ENCODE measurements around the gene CNTN1.

DNA sequence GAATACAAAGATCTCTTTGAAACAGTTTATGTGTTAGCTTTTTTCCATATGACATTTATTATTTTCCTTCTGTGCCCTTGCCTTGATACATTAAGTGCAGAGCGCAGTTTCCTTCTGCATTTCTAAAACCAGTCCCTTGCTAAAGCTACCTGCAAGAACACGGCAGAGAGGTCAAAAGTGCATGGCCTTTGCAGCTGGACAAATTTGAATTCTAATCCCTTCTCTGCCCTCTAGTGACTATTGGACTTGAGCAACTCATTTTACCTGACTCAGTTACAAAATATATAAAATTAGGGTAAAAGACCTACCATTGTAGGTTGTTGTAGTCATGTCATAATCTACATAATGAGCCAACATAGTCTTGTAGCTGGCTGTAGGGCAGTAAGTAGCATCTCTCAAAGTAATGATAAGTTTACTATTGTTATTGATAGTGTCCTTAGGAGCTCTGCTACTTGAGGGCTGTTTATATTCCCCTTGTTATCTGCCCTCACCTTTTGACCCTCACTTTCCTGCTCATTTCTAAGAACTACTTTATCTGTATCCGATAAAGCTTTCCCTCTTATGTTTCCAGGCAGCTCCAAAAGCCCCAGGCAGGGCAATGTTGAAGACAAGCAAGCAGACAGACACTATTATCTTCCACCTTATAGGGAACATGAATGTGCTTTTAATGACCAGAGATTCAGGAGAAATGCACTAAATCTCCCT, 375.9 kb downstream of the CNTN1 start:
- TF ChIP-seq, protein P1, sequence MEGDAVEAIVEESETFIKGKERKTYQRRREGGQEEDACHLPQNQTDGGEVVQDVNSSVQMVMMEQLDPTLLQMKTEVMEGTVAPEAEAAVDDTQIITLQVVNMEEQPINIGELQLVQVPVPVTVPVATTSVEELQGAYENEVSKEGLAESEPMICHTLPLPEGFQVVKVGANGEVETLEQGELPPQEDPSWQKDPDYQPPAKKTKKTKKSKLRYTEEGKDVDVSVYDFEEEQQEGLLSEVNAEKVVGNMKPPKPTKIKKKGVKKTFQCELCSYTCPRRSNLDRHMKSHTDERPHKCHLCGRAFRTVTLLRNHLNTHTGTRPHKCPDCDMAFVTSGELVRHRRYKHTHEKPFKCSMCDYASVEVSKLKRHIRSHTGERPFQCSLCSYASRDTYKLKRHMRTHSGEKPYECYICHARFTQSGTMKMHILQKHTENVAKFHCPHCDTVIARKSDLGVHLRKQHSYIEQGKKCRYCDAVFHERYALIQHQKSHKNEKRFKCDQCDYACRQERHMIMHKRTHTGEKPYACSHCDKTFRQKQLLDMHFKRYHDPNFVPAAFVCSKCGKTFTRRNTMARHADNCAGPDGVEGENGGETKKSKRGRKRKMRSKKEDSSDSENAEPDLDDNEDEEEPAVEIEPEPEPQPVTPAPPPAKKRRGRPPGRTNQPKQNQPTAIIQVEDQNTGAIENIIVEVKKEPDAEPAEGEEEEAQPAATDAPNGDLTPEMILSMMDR (IDR thresholded peaks at IDR 0.05), result no peak
- TF ChIP-seq POLR2A (IDR thresholded peaks at IDR 0.05), result no peak

Data from Peyer's patch (tissue), 4 donors.